Keratinocyte (primary cell): Measurements from ENCODE around the gene LRIG1. TPM values are rescaled to one million over a fixed set of nuclear protein-coding genes. Genes with fewer than 3 reads are reported as not detected.

Experiments
- DNase-seq: peaks from one replicate; pipeline ENCODE4 v3.0.0-alpha.2; 2011; ENCODE audit warnings: low read depth, missing footprints, low spot score
- FAIRE-seq: peaks from 2 replicates; lab custom pipeline; 2011; peaks lifted over from hg19 to GRCh38; lab: Jason Lieb, UNC
- H2AFZ ChIP-seq: 2 replicates; pipeline ENCODE4 v1.6.0; 2012; ENCODE audit warnings: low read length, control low read depth, inconsistent platforms; ENCODE audit not compliant: control insufficient read depth
- H3K27ac ChIP-seq: 2 replicates; pipeline ENCODE4 v1.5.1; 2011; ENCODE audit warnings: low read length; ENCODE audit not compliant: control insufficient read depth, insufficient read depth
- H3K27me3 ChIP-seq: 3 replicates; pipeline ENCODE4 v1.6.0; 2011; ENCODE audit warnings: low read length; ENCODE audit not compliant: control insufficient read depth, insufficient read depth; ENCODE audit errors: extremely low read depth
- H3K36me3 ChIP-seq, 2 experiments: 2 replicates in 1 of 2; 3 replicates in 1 of 2; pipeline ENCODE4 v1.5.1; 2011; ENCODE audit warnings: low read length in 2 of 2, mild to moderate bottlenecking in 1 of 2; ENCODE audit not compliant: control insufficient read depth in 2 of 2, insufficient read depth in 2 of 2; ENCODE audit errors: extremely low read depth in 1 of 2
- H3K4me1 ChIP-seq: 3 replicates; pipeline ENCODE4 v1.5.1; 2011; ENCODE audit warnings: low read length; ENCODE audit not compliant: control insufficient read depth, insufficient read depth; ENCODE audit errors: extremely low read depth
- H3K4me2 ChIP-seq: 3 replicates; pipeline ENCODE4 v1.6.0; 2011; ENCODE audit warnings: low read depth, low read length; ENCODE audit not compliant: control insufficient read depth, insufficient read depth; ENCODE audit errors: extremely low read depth
- H3K4me3 ChIP-seq, 3 experiments: fragments of 200-600 bp in 1 of 3; sonication (generic) in 1 of 3; 2 replicates in 2 of 3; 3 replicates in 1 of 3; pipeline ENCODE4 v1.5.1; 2011 to 2016; ENCODE audit warnings: low read length in 3 of 3, mild to moderate bottlenecking in 3 of 3, control low read depth in 2 of 3, inconsistent platforms in 1 of 3, low read depth in 1 of 3, mixed read lengths in 1 of 3, mixed run types in 1 of 3, moderate library complexity in 1 of 3; ENCODE audit not compliant: control insufficient read depth in 2 of 3, insufficient read depth in 2 of 3; ENCODE audit errors: extremely low read depth in 1 of 3
- H3K79me2 ChIP-seq: 2 replicates; pipeline ENCODE4 v1.6.0; 2012; ENCODE audit warnings: low read length; ENCODE audit not compliant: control insufficient read depth, insufficient read depth
- H3K9ac ChIP-seq: 3 replicates; pipeline ENCODE4 v1.6.0; 2011; ENCODE audit warnings: low read length; ENCODE audit not compliant: control insufficient read depth, insufficient read depth; ENCODE audit errors: extremely low read depth
- H3K9me1 ChIP-seq: 3 replicates; pipeline ENCODE4 v1.6.0; 2011; ENCODE audit warnings: low read length; ENCODE audit not compliant: control insufficient read depth, insufficient read depth; ENCODE audit errors: extremely low read depth
- H3K9me3 ChIP-seq: 2 replicates; pipeline ENCODE4 v1.5.1; 2012; ENCODE audit warnings: low read depth, low read length; ENCODE audit not compliant: control insufficient read depth
- H4K20me1 ChIP-seq: 3 replicates; pipeline ENCODE4 v1.6.0; 2011; ENCODE audit warnings: low read length; ENCODE audit not compliant: control insufficient read depth, insufficient read depth; ENCODE audit errors: extremely low read depth
- CTCF ChIP-seq, 3 experiments: IDR thresholded peaks in 1 of 3; conservative IDR thresholded peaks in 1 of 3; optimal IDR thresholded peaks in 1 of 3; 2 replicates in 2 of 3; 3 replicates in 1 of 3; pipeline versions ENCODE3 to v1.5.1; 2011; ENCODE audit warnings: low read length in 3 of 3, mild to moderate bottlenecking in 3 of 3, moderate library complexity in 2 of 3, control low read depth in 1 of 3, inconsistent platforms in 1 of 3; ENCODE audit not compliant: insufficient read depth in 2 of 3; ENCODE audit errors: extremely low read depth in 1 of 3
- EZH2 ChIP-seq: IDR thresholded peaks from one replicate; pipeline ENCODE4 v1.6.1; 2012; ENCODE audit warnings: inconsistent platforms, mild to moderate bottlenecking, low read length, moderate library complexity
- dilution Hi-C: fragments of 300-500 bp; cut with MboI; formaldehyde crosslinking; loops from one replicate; pipeline ENCODE4 v1.7.0; 2020; ENCODE audit warnings: low sequenced_read_pairs; ENCODE audit not compliant: extremely low pct_ligation_motif_present
- polyA plus RNA-seq, 5 experiments: library from polyadenylated mRNA; depleted of rRNA in 3 of 5; stranded (reverse) in 3 of 5; stranded (forward) in 1 of 5; unstranded in 1 of 5; fragments of >200 nt; gene quantifications; 1 replicate in 1 of 5; 2 replicates in 3 of 5; 3 replicates in 1 of 5; pipeline versions ENCODE4 v1.2.1 to v1.2.3, GENCODE V29; 2011 to 2012; ENCODE audit warnings: missing spikeins in 2 of 5, low read depth in 1 of 5, low replicate concordance in 1 of 5

LRIG1 gene
- polyA plus RNA-seq, 1 donor (not counting 4 experiments of a cell fraction or from before 2014, with no cell fraction given), result 17.2 TPM

DNA sequence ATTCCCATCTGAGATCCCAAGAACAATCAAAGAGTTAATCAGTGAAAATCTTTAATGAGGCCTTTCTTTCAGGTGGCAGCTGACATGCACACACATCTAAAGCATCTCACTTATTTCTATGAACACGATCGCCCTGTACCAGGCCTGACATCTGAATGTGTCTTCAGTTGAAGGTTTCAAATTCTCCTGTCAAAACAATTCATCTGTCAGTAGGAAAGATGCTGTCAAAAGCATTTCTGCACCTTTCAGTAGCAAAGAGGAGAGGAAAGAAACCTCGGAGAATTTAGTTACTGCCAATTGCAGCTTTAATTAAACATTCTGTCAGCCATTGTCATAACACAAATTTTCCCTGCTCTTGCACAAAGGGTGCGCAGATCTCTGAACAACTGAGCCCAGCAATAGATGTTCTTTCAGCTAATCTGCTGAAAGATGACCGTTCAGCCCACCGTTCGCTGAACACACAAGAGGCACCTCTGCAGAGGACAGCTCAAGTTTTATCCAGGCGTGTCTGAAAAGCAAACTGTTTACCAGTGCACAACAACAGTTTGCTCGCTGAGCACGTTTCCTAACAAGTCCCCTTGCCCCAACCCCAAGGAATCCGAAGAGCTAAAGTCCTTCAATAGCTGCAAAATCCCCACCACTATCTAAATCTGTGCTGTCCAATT lies 34.1 kb downstream of the LRIG1 start:
- H2AFZ ChIP-seq, result no peak overlapping the region
- H3K9me3 ChIP-seq, result no peaks in the 10 kb centered on the region
- FAIRE-seq (no peak), DNase-seq (no peak)
- H3K4me2 ChIP-seq, result no peak overlapping the region
- no peaks in the 10 kb centered on the region for H3K27me3 ChIP-seq
- H3K9me1 ChIP-seq, result peaks cover 3% of the 10 kb centered on the region
- H3K27ac ChIP-seq, result no peak overlapping the region
- dilution Hi-C loops, result no loop called here
- H4K20me1 ChIP-seq, result no peaks in the 10 kb centered on the region
- peaks cover 34% of the 10 kb centered on the region for H3K79me2 ChIP-seq
- no peaks in the 10 kb centered on the region for H3K36me3 ChIP-seq
- no peak overlapping the region for H3K4me3 ChIP-seq
- TF ChIP-seq CTCF (optimal IDR thresholded peaks at IDR 0.05 in 1 of 3, IDR thresholded peaks at IDR 0.05 in 1 of 3, conservative IDR thresholded peaks at IDR 0.05 in 1 of 3; ENCODE audit: extremely low read depth in 1 of 3, insufficient read depth in 2 of 3, low read length in 3 of 3) (no peak), EZH2 (no peak)
- peaks cover 37% of the 10 kb centered on the region for H3K4me1 ChIP-seq
- no peak overlapping the region for H3K9ac ChIP-seq

DNA sequence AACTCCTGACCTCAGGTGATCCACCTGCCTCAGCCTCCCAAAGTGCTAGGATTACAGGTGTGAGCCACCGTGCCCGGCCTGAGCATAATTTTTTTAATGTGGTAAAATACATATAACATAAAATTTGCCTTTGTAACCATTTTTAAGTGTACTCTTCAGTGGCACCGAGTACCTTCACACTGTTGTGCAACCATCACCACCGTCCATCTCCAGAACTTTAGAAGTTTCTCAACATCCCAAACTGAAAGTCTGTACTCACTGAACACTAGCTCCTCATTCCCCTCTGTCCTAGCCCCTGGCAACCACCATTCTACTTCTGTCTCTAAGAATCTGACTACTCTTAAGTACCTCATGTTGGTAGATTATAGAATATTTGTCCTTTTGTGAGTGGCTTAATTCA lies 35.2 kb downstream of the LRIG1 start:
- Histone ChIP-seq H3K9ac (no peak overlapping the region), H3K36me3 (no peaks in the 10 kb centered on the region), H3K4me3 (no peak overlapping the region), H4K20me1 (no peaks in the 10 kb centered on the region), H3K9me3 (no peaks in the 10 kb centered on the region), H3K4me2 (no peak overlapping the region), H3K27me3 (no peaks in the 10 kb centered on the region), H3K4me1 (peaks cover 37% of the 10 kb centered on the region), H2AFZ (no peak overlapping the region), H3K79me2 (peaks cover 26% of the 10 kb centered on the region), H3K27ac (no peak overlapping the region), H3K9me1 (peaks cover 3% of the 10 kb centered on the region)
- no peak for DNase-seq
- TF ChIP-seq CTCF (optimal IDR thresholded peaks at IDR 0.05 in 1 of 3, IDR thresholded peaks at IDR 0.05 in 1 of 3, conservative IDR thresholded peaks at IDR 0.05 in 1 of 3; ENCODE audit: extremely low read depth in 1 of 3, insufficient read depth in 2 of 3, low read length in 3 of 3), result no peak
- TF ChIP-seq EZH2, result no peak
- no peak for FAIRE-seq
- dilution Hi-C loops, result no loop called here
